ENCODE data around the gene SHBG.

Gene SHBG

GRCh38 chr17:7647018-7647417 is 17.1 kb downstream of the SHBG start:
- no peak for DNase-seq (ENCODE audit: low spot score)

GRCh38 chr17:7650509-7651096 is 20.7 kb downstream of the SHBG start, which contains the start of gene ATP1B2:
Gene ATP1B2, plus strand, starts transcription at chr17:7650926. Its CDS starts 593 bp downstream, at chr17:7651519.
- peak; percentile 96 for DNase-seq (ENCODE audit: low spot score)

GRCh38 chr17:7651097-7651664 is 21.2 kb downstream of the SHBG start:
- DNase-seq (ENCODE audit: low spot score): peak; percentile 70

GRCh38 chr17:7651665-7652387 is 21.9 kb downstream of the SHBG start:
- peak; percentile 78 for DNase-seq (ENCODE audit: low spot score)

GRCh38 chr17:7652388-7653356 is 22.7 kb downstream of the SHBG start:
- no peak for DNase-seq (ENCODE audit: low spot score)

- no peak for DNase-seq (ENCODE audit: low spot score)
Observed at GRCh38 chr17:7654832-7655540, 25.1 kb downstream of the SHBG start.

GRCh38 chr17:7655541-7655840 is 25.6 kb downstream of the SHBG start:
- DNase-seq (ENCODE audit: low spot score): no peak

GRCh38 chr17:7656958-7657609 is 27.1 kb downstream of the SHBG start:
- DNase-seq (ENCODE audit: low spot score): peak; percentile 78

GRCh38 chr17:7667656-7668406 is 37.9 kb downstream of the SHBG start:
- DNase-seq (ENCODE audit: low spot score): no peak

GRCh38 chr17:7668482-7668881 is 38.5 kb downstream of the SHBG start:
- DNase-seq (ENCODE audit: low spot score): no peak

- DNase-seq (ENCODE audit: low spot score): no peak
Observed at GRCh38 chr17:7673239-7673638, 43.3 kb downstream of the SHBG start.

- DNase-seq (ENCODE audit: low spot score): no peak
Observed at GRCh38 chr17:7674934-7675333, 45.0 kb downstream of the SHBG start.

GRCh38 chr17:7676533-7676932 is 46.6 kb downstream of the SHBG start:
- DNase-seq (ENCODE audit: low spot score): no peak

- DNase-seq (ENCODE audit: low spot score): no peak
Observed at GRCh38 chr17:7677388-7678067, 47.6 kb downstream of the SHBG start.
